HepG2 (cell line): Measurements from ENCODE around the gene CCS. TPM values are rescaled to one million over a fixed set of nuclear protein-coding genes. Genes with fewer than 3 reads are reported as not detected.

Experiments
- AGO2 ChIP-seq: fragments of 200-400 bp; formaldehyde crosslinking; optimal IDR thresholded peaks from 2 replicates; pipeline ENCODE3; 2017; ENCODE audit warnings: mild to moderate bottlenecking, low read depth, low read length, moderate library complexity
- CEBPB ChIP-seq: IDR thresholded peaks from 2 replicates; pipeline ENCODE4 v1.6.1; 2011; ENCODE audit warnings: low read depth, low read length, improper control_type of control experiment, borderline replicate concordance
- EED ChIP-seq: sonication (generic); formaldehyde crosslinking; IDR thresholded peaks from 2 replicates; pipeline ENCODE4 v1.5.0; 2020; ENCODE audit warnings: mild to moderate bottlenecking, missing genetic modification reagents
- EP300 ChIP-seq, 3 experiments: sonication (generic) in 1 of 3; formaldehyde crosslinking in 1 of 3; IDR thresholded peaks; 2 replicates each; pipeline versions ENCODE4 v1.5.1 to v1.6.1; 2011 to 2020; ENCODE audit warnings: low read depth in 2 of 3, low read length in 2 of 3, borderline replicate concordance in 1 of 3, improper control_type of control experiment in 1 of 3, mild to moderate bottlenecking in 1 of 3, missing genetic modification reagents in 1 of 3, moderate library complexity in 1 of 3
- GATAD2A ChIP-seq: IDR thresholded peaks from 2 replicates; pipeline ENCODE4 v1.6.1; 2016
- MIXL1 ChIP-seq: IDR thresholded peaks from 2 replicates; pipeline ENCODE4 v1.6.1; 2016
- NR2F6 ChIP-seq, 2 experiments: IDR thresholded peaks; 2 replicates each; pipeline ENCODE4 v1.6.1; 2016; ENCODE audit warnings: antibody characterized with exemption in 1 of 2, mild to moderate bottlenecking in 1 of 2
- SAFB2 ChIP-seq: sonication (generic); formaldehyde crosslinking; IDR thresholded peaks from 2 replicates; pipeline ENCODE4 v1.5.1; 2020; ENCODE audit warnings: missing genetic modification reagents, low read depth, mild to moderate bottlenecking, borderline replicate concordance
- TCF12 ChIP-seq, 2 experiments: fragments of 450-650 bp in 1 of 2; sonication (generic) in 1 of 2; formaldehyde crosslinking in 1 of 2; IDR thresholded peaks; 2 replicates each; pipeline versions ENCODE4 v1.6.1 to v1.8.0; 2017 to 2022; ENCODE audit warnings: antibody characterized with exemption in 1 of 2, mild to moderate bottlenecking in 1 of 2, missing genetic modification reagents in 1 of 2, moderate library complexity in 1 of 2
- TOPORS ChIP-seq: sonication (generic); formaldehyde crosslinking; IDR thresholded peaks from 2 replicates; pipeline ENCODE4 v1.8.0; 2023; ENCODE audit warnings: mild to moderate bottlenecking, missing genetic modification reagents
- ZBTB1 ChIP-seq: sonication (generic); formaldehyde crosslinking; IDR thresholded peaks from 2 replicates; pipeline ENCODE4 v1.4.0; 2020; ENCODE audit warnings: missing genetic modification reagents, borderline replicate concordance
- ZBTB38 ChIP-seq: sonication (generic); formaldehyde crosslinking; IDR thresholded peaks from 2 replicates; pipeline ENCODE4 v1.5.1; 2020; ENCODE audit warnings: mild to moderate bottlenecking, missing genetic modification reagents
- ZFP36 ChIP-seq: fragments of 150-350 bp; IDR thresholded peaks from 2 replicates; pipeline ENCODE4 v1.6.1; 2018; ENCODE audit warnings: borderline replicate concordance, low read length, low read depth; ENCODE audit not compliant: partially characterized antibody
- ZFP82 ChIP-seq: sonication (generic); formaldehyde crosslinking; IDR thresholded peaks from 2 replicates; pipeline ENCODE4 v1.5.1; 2020; ENCODE audit warnings: mild to moderate bottlenecking, missing genetic modification reagents, borderline replicate concordance
- ZNF160 ChIP-seq: sonication (generic); formaldehyde crosslinking; IDR thresholded peaks from 2 replicates; pipeline ENCODE4 v1.8.0; 2022; ENCODE audit warnings: mild to moderate bottlenecking, inconsistent platforms, missing genetic modification reagents
- ZNF20 ChIP-seq: sonication (generic); formaldehyde crosslinking; IDR thresholded peaks from 2 replicates; pipeline ENCODE4 v1.4.0; 2020; ENCODE audit warnings: mild to moderate bottlenecking, moderate library complexity, missing genetic modification reagents
- ZNF44 ChIP-seq: sonication (generic); formaldehyde crosslinking; IDR thresholded peaks from 2 replicates; pipeline ENCODE4 v1.5.1; 2020; ENCODE audit warnings: mild to moderate bottlenecking, missing genetic modification reagents
- ZNF549 ChIP-seq: sonication (generic); formaldehyde crosslinking; IDR thresholded peaks from 2 replicates; pipeline ENCODE4 v1.5.0; 2020; ENCODE audit warnings: missing genetic modification reagents
- polyA plus RNA-seq, 8 experiments: library from polyadenylated mRNA; depleted of rRNA in 3 of 8; stranded (reverse) in 7 of 8; unstranded in 1 of 8; fragments of >200 nt; fragmentation: Illumina TruSeq in 4 of 8; extraction: Trizol in 4 of 8; gene quantifications; 2 replicates each; pipeline versions ENCODE4 v1.2.1 to v1.2.3, GENCODE V29; 2011 to 2016; ENCODE audit warnings: low read depth in 4 of 8, missing spikeins in 1 of 8, mixed read lengths in 1 of 8; ENCODE audit not compliant: insufficient read depth in 1 of 8
- total RNA-seq, 5 experiments: library from RNA; depleted of rRNA; stranded (reverse); fragments of >200 nt; fragmentation: Illumina TruSeq; extraction: Trizol; gene quantifications; 2 replicates each; pipeline ENCODE4 v1.2.3, GENCODE V29; 2016; ENCODE audit warnings: low read depth in 1 of 5
- TF ChIP-seq, protein P1 (sequence below): IDR thresholded peaks from 2 replicates; pipeline ENCODE4 v1.6.1; 2012; ENCODE audit warnings: low read depth, low read length, improper control_type of control experiment
- TF ChIP-seq, protein P2 (sequence below): sonication (generic); formaldehyde crosslinking; IDR thresholded peaks from 2 replicates; pipeline ENCODE4 v1.8.1; 2023; ENCODE audit warnings: mild to moderate bottlenecking, missing genetic modification reagents
- TF ChIP-seq, protein P3 (sequence below): sonication (generic); formaldehyde crosslinking; IDR thresholded peaks from 2 replicates; pipeline ENCODE4 v1.4.0; 2020; ENCODE audit warnings: mild to moderate bottlenecking, missing genetic modification reagents
- TF ChIP-seq, protein P4 (sequence below): sonication (generic); formaldehyde crosslinking; conservative IDR thresholded peaks from 2 replicates; pipeline ENCODE4 v1.4.0; 2020; ENCODE audit warnings: mild to moderate bottlenecking, missing genetic modification reagents, moderate library complexity

CCS gene
- total and polyA plus RNA-seq, 2 of the 13 experiments (the other 11 are each of a cell fraction or from before 2014, with no cell fraction given): 25.4 to 44.6 TPM

DNA sequence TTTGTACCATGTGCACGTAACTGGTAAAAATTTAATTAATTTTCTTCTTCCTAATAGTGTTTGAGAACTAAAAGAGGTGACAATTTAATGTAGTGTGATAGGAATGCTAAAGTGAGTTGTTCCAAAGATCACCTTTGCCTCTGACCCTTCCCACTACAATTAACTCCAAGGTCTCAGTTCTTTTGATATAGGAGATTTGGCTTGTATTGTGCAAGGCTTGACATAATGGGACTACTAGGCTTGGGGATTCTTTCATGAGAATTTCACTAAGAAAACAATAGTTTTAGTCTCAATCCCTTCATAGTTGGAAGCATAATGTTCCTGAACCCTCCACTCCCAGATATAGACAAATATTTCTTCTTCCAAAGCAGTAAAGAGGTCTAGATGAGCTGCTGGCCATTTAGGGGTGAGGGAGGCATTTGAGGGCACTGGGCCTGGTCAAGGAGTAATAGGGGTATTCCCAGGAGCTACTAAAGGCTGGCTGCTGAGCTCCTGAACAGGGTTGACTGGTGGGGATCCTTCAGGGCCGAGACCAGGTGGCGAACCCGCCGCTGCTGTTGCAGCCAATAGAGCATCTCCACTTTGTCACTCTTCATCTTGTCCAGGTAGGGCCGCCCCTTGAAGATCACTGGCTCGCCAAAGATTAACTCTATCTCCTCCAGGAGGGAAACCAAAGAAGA, 2.8 kb upstream of the CCS start (continued):
- TF ChIP-seq, protein P1, sequence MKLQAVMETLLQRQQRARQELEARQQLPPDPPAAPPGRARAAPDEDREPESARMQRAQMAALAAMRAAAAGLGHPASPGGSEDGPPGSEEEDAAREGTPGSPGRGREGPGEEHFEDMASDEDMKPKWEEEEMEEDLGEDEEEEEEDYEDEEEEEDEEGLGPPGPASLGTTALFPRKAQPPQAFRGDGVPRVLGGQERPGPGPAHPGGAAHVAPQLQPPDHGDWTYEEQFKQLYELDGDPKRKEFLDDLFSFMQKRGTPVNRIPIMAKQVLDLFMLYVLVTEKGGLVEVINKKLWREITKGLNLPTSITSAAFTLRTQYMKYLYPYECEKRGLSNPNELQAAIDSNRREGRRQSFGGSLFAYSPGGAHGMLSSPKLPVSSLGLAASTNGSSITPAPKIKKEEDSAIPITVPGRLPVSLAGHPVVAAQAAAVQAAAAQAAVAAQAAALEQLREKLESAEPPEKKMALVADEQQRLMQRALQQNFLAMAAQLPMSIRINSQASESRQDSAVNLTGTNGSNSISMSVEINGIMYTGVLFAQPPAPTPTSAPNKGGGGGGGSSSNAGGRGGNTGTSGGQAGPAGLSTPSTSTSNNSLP: peak; percentile 45; the same call in 1 of the 2 replicates
- TF ChIP-seq AGO2 (no peak), SAFB2 (no peak), EED (no peak), EP300 (IDR thresholded peaks at IDR 0.05; ENCODE audit: low read depth in 2 of 2, low read length in 2 of 2) (peak in 1 of 2 experiments; percentile 65; a peak in 2 of 4 replicates), EP300 (CRISPR knock-in tag; IDR thresholded peaks at IDR 0.05; ENCODE audit: borderline replicate concordance) (no peak), MIXL1 (CRISPR knock-in tag) (peak; percentile 49; the same call in 1 of the 2 replicates), NR2F6 (IDR thresholded peaks at IDR 0.05) (peak; percentile 62), NR2F6 (CRISPR knock-in tag; IDR thresholded peaks at IDR 0.05) (peak; percentile 62), TCF12 (IDR thresholded peaks at IDR 0.05) (no peak), TCF12 (CRISPR knock-in tag; IDR thresholded peaks at IDR 0.05) (no peak), ZNF44 (CRISPR knock-in tag) (no peak), ZFP36 (no peak), ZNF20 (CRISPR knock-in tag) (no peak), GATAD2A (0 out of 2 replicates have a peak, but pooled peaks have one; percentile 16), ZFP82 (CRISPR knock-in tag) (no peak), ZBTB1 (CRISPR knock-in tag) (no peak), ZBTB38 (CRISPR knock-in tag) (0 out of 2 replicates have a peak, but pooled peaks have one; percentile 20), CEBPB (peak; percentile 63; the same call in 1 of the 2 replicates), ZNF549 (CRISPR knock-in tag) (no peak), ZNF160 (CRISPR knock-in tag) (no peak), TOPORS (CRISPR knock-in tag) (no peak)
- TF ChIP-seq, protein P2, sequence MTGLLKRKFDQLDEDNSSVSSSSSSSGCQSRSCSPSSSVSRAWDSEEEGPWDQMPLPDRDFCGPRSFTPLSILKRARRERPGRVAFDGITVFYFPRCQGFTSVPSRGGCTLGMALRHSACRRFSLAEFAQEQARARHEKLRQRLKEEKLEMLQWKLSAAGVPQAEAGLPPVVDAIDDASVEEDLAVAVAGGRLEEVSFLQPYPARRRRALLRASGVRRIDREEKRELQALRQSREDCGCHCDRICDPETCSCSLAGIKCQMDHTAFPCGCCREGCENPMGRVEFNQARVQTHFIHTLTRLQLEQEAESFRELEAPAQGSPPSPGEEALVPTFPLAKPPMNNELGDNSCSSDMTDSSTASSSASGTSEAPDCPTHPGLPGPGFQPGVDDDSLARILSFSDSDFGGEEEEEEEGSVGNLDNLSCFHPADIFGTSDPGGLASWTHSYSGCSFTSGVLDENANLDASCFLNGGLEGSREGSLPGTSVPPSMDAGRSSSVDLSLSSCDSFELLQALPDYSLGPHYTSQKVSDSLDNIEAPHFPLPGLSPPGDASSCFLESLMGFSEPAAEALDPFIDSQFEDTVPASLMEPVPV: no peak
- TF ChIP-seq, protein P3, sequence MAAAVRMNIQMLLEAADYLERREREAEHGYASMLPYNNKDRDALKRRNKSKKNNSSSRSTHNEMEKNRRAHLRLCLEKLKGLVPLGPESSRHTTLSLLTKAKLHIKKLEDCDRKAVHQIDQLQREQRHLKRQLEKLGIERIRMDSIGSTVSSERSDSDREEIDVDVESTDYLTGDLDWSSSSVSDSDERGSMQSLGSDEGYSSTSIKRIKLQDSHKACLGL: no peak
- TF ChIP-seq, protein P4, sequence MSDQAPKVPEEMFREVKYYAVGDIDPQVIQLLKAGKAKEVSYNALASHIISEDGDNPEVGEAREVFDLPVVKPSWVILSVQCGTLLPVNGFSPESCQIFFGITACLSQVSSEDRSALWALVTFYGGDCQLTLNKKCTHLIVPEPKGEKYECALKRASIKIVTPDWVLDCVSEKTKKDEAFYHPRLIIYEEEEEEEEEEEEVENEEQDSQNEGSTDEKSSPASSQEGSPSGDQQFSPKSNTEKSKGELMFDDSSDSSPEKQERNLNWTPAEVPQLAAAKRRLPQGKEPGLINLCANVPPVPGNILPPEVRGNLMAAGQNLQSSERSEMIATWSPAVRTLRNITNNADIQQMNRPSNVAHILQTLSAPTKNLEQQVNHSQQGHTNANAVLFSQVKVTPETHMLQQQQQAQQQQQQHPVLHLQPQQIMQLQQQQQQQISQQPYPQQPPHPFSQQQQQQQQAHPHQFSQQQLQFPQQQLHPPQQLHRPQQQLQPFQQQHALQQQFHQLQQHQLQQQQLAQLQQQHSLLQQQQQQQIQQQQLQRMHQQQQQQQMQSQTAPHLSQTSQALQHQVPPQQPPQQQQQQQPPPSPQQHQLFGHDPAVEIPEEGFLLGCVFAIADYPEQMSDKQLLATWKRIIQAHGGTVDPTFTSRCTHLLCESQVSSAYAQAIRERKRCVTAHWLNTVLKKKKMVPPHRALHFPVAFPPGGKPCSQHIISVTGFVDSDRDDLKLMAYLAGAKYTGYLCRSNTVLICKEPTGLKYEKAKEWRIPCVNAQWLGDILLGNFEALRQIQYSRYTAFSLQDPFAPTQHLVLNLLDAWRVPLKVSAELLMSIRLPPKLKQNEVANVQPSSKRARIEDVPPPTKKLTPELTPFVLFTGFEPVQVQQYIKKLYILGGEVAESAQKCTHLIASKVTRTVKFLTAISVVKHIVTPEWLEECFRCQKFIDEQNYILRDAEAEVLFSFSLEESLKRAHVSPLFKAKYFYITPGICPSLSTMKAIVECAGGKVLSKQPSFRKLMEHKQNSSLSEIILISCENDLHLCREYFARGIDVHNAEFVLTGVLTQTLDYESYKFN (CRISPR knock-in tag): peak; percentile 36; the same call in 1 of the 2 replicates
